A549 (cell line): Measurements from ENCODE around the gene HYAL3. TPM values are rescaled to one million over a fixed set of nuclear protein-coding genes. Genes with fewer than 3 reads are reported as not detected.
A peak's percentile ranks its signal among the peaks of the same experiment; 100 is the strongest.

Source experiments
- ATAC-seq, 2 experiments: fragments of 200-7000 bp in 1 of 2; fragments of >200 bp in 1 of 2; cut with Nextera tagmentation in 1 of 2; cut with Tn5 transposase in 1 of 2; 3 replicates each; pipeline versions ENCODE4 v1.8.0 to v1.9.1; 2018 to 2020; ENCODE audit warnings: mild to moderate bottlenecking in 1 of 2, moderate library complexity in 1 of 2
- CTCF ChIA-PET: fragments of 300-600 bp; sonication (Branson Sonifier 250); formaldehyde crosslinking; extraction: SDS; loops from one replicate; lab custom pipeline; 2021; ENCODE audit warnings: antibody characterized with exemption, inconsistent platforms; lab: Yijun Ruan, JAX
- POLR2A ChIA-PET: fragments of 350-600 bp; formaldehyde crosslinking; extraction: SDS; loops from one replicate; lab custom pipeline; 2021; ENCODE audit warnings: antibody characterized with exemption, inconsistent platforms; lab: Yijun Ruan, JAX
- DNase-seq, 2 experiments: peaks; one replicate each; pipeline versions ENCODE4 v3.0.0 to v3.0.0-alpha.2; 2011 to 2016; ENCODE audit warnings: low read depth in 1 of 2, low spot score in 1 of 2
- FAIRE-seq: peaks from 2 replicates; lab custom pipeline; 2011; peaks lifted over from hg19 to GRCh38; lab: Jason Lieb, UNC
- H3K27ac ChIP-seq, 2 experiments: fragments of >200 bp; sonication (Bioruptor Twin); formaldehyde crosslinking; 3 replicates each; pipeline ENCODE4 v1.5.1; 2016 to 2017
- H3K4me1 ChIP-seq: fragments of >200 bp; sonication (Bioruptor Twin); formaldehyde crosslinking; 3 replicates; pipeline ENCODE4 v1.6.1; 2016
- H3K4me2 ChIP-seq: fragments of >200 bp; sonication (Bioruptor Twin); formaldehyde crosslinking; 3 replicates; pipeline ENCODE4 v1.6.1; 2016
- H3K4me3 ChIP-seq: fragments of >200 bp; sonication (Bioruptor Twin); formaldehyde crosslinking; 3 replicates; pipeline ENCODE4 v1.5.1; 2016
- H3K9me3 ChIP-seq: fragments of >200 bp; sonication (Bioruptor Twin); formaldehyde crosslinking; 3 replicates; pipeline ENCODE4 v1.6.1; 2016
- CBX2 ChIP-seq: fragments of 200-600 bp; sonication (generic); IDR thresholded peaks from 2 replicates; pipeline ENCODE4 v1.6.1; 2016; ENCODE audit warnings: low read depth, mild to moderate bottlenecking, borderline replicate concordance
- CEBPB ChIP-seq, 2 experiments: fragments of >200 bp in 1 of 2; sonication (Bioruptor Twin) in 1 of 2; formaldehyde crosslinking in 1 of 2; IDR thresholded peaks; 2 replicates each; pipeline ENCODE4 v1.6.1; 2012 to 2016
- CHD2 ChIP-seq: fragments of 150-350 bp; IDR thresholded peaks from 2 replicates; pipeline ENCODE4 v1.6.1; 2014; ENCODE audit warnings: low read length; ENCODE audit not compliant: partially characterized antibody
- EHMT2 ChIP-seq: fragments of 200-600 bp; sonication (generic); IDR thresholded peaks from 2 replicates; pipeline ENCODE4 v1.6.1; 2016; ENCODE audit warnings: antibody characterized with exemption, low read depth, mild to moderate bottlenecking, moderate library complexity
- EP300 ChIP-seq, 2 experiments: fragments of >200 bp; sonication (Bioruptor Twin); formaldehyde crosslinking; IDR thresholded peaks; 2 replicates in 1 of 2; 3 replicates in 1 of 2; pipeline ENCODE4 v1.6.1; 2016 to 2017
- GATA3 ChIP-seq: IDR thresholded peaks from 2 replicates; pipeline ENCODE4 v1.6.1; 2012; ENCODE audit warnings: borderline replicate concordance
- HDAC2 ChIP-seq: fragments of 200-600 bp; sonication (generic); IDR thresholded peaks from 2 replicates; pipeline ENCODE4 v1.6.1; 2016
- HEYL ChIP-seq: fragments of 250-450 bp; sonication (Bioruptor Pico); IDR thresholded peaks from 2 replicates; pipeline ENCODE4 v1.8.0; 2021; ENCODE audit warnings: mild to moderate bottlenecking, moderate library complexity
- HOXB5 ChIP-seq: fragments of 250-450 bp; sonication (Bioruptor Pico); IDR thresholded peaks from 2 replicates; pipeline ENCODE4 v1.5.0; 2020; ENCODE audit warnings: mild to moderate bottlenecking, moderate library complexity
- JUN ChIP-seq, 2 experiments: fragments of >200 bp; sonication (Bioruptor Twin); formaldehyde crosslinking; IDR thresholded peaks; 2 replicates in 1 of 2; 3 replicates in 1 of 2; pipeline ENCODE4 v1.6.1; 2016 to 2017
- KDM1A ChIP-seq: fragments of 200-600 bp; sonication (generic); IDR thresholded peaks from 2 replicates; pipeline ENCODE4 v1.6.1; 2016; ENCODE audit warnings: low read depth, mild to moderate bottlenecking
- MAZ ChIP-seq: fragments of 150-350 bp; IDR thresholded peaks from 2 replicates; pipeline ENCODE4 v1.6.1; 2014; ENCODE audit warnings: antibody characterized with exemption, low read depth, low read length, borderline replicate concordance
- MYC ChIP-seq: IDR thresholded peaks from 2 replicates; pipeline ENCODE4 v1.6.1; 2012; ENCODE audit warnings: mild to moderate bottlenecking, inconsistent platforms, low read length, improper control_type of control experiment, borderline replicate concordance
- NFE2L2 ChIP-seq: fragments of 150-350 bp; conservative IDR thresholded peaks from 2 replicates; pipeline ENCODE4 v1.6.1; 2014; ENCODE audit warnings: low read length
- PHF8 ChIP-seq: fragments of 200-600 bp; sonication (generic); IDR thresholded peaks from 2 replicates; pipeline ENCODE4 v1.6.1; 2016; ENCODE audit warnings: low read depth, mild to moderate bottlenecking, antibody characterized with exemption, moderate library complexity, borderline replicate concordance
- POLR2A ChIP-seq: IDR thresholded peaks from 2 replicates; pipeline ENCODE4 v1.6.1; 2012; ENCODE audit warnings: mild to moderate bottlenecking, low read length
- POLR2AphosphoS2 ChIP-seq: conservative IDR thresholded peaks from 2 replicates; pipeline ENCODE4 v1.6.1; 2012; ENCODE audit warnings: low read length, improper control_type of control experiment, inconsistent platforms
- RFX5 ChIP-seq: fragments of 450-650 bp; IDR thresholded peaks from 2 replicates; pipeline ENCODE4 v1.7.1; 2014; ENCODE audit warnings: antibody characterized with exemption, mild to moderate bottlenecking, moderate library complexity
- RNF2 ChIP-seq: fragments of 200-600 bp; sonication (generic); IDR thresholded peaks from 2 replicates; pipeline ENCODE4 v1.6.1; 2016; ENCODE audit warnings: low read depth, mild to moderate bottlenecking, antibody characterized with exemption, moderate library complexity, borderline replicate concordance
- SMC3 ChIP-seq: fragments of >200 bp; sonication (Bioruptor Twin); formaldehyde crosslinking; IDR thresholded peaks from 3 replicates; pipeline ENCODE4 v1.6.1; 2018; ENCODE audit warnings: inconsistent platforms
- ZSCAN20 ChIP-seq: fragments of 250-450 bp; sonication (Bioruptor Pico); IDR thresholded peaks from 2 replicates; pipeline ENCODE4 v1.8.0; 2022; ENCODE audit warnings: mild to moderate bottlenecking, moderate library complexity
- WGBS: methylation state at CpG from one replicate; pipeline ENCODE4 v1.1.6; 2017; ENCODE audit errors: missing lambda C conversion rate; 5-methylcytosine and 5-hydroxymethylcytosine counted together
- polyA minus RNA-seq: library from RNA; depleted of rRNA, polyadenylated mRNA; stranded (reverse); fragments of >200 nt; gene quantifications from 2 replicates; pipeline ENCODE4 v1.2.3, GENCODE V29; 2011; rRNA and poly(A)+ RNA removed
- polyA plus RNA-seq, 4 experiments: library from polyadenylated mRNA; depleted of rRNA in 3 of 4; stranded (reverse); fragments of >200 nt; fragmentation: RNase III in 1 of 4; extraction: RNeasy Plus Mini Kit Qiagen cat#74134 plus additional on column Dnase treatment in 1 of 4; gene quantifications; 2 replicates in 3 of 4; 3 replicates in 1 of 4; pipeline ENCODE4 v1.2.3, GENCODE V29; 2011 to 2017
- TF ChIP-seq, protein P1 (sequence below): fragments of 250-450 bp; sonication (Bioruptor Pico); IDR thresholded peaks from 2 replicates; pipeline ENCODE4 v1.5.0; 2020; ENCODE audit warnings: low read depth, mild to moderate bottlenecking, moderate library complexity
- TF ChIP-seq, protein P2 (sequence below): fragments of 200-600 bp; sonication (generic); IDR thresholded peaks from 2 replicates; pipeline ENCODE4 v1.6.1; 2016; ENCODE audit warnings: antibody characterized with exemption, mild to moderate bottlenecking, moderate library complexity
- TF ChIP-seq, protein P3 (sequence below): IDR thresholded peaks from 2 replicates; pipeline ENCODE4 v1.6.1; 2012; ENCODE audit warnings: low read depth, borderline replicate concordance
- TF ChIP-seq, protein P4 (sequence below): IDR thresholded peaks from 2 replicates; pipeline ENCODE4 v1.6.1; 2012
- TF ChIP-seq, protein P5 (sequence below): IDR thresholded peaks from 2 replicates; pipeline ENCODE4 v1.6.1; 2012

HYAL3 gene, protein sequence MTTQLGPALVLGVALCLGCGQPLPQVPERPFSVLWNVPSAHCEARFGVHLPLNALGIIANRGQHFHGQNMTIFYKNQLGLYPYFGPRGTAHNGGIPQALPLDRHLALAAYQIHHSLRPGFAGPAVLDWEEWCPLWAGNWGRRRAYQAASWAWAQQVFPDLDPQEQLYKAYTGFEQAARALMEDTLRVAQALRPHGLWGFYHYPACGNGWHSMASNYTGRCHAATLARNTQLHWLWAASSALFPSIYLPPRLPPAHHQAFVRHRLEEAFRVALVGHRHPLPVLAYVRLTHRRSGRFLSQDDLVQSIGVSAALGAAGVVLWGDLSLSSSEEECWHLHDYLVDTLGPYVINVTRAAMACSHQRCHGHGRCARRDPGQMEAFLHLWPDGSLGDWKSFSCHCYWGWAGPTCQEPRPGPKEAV
- polyA plus RNA-seq (2011; rRNA removed), result 3.0 and 5.2 TPM in 2 replicates
- 8.8 and 11.0 TPM in 2 replicates for polyA plus RNA-seq (2012; cell fraction: cytosol; rRNA removed)
- 12.8 and 13.3 TPM in 2 replicates for polyA plus RNA-seq (2012; cell fraction: nucleus; rRNA removed)
- polyA plus RNA-seq (2017; fragmentation: RNase III; extraction: RNeasy Plus Mini Kit Qiagen cat#74134 plus additional on column Dnase treatment), result 4.8 to 5.4 TPM (median 5.0 TPM) in 3 replicates
- 3.5 and 9.3 TPM in 2 replicates for polyA minus RNA-seq

DNA sequence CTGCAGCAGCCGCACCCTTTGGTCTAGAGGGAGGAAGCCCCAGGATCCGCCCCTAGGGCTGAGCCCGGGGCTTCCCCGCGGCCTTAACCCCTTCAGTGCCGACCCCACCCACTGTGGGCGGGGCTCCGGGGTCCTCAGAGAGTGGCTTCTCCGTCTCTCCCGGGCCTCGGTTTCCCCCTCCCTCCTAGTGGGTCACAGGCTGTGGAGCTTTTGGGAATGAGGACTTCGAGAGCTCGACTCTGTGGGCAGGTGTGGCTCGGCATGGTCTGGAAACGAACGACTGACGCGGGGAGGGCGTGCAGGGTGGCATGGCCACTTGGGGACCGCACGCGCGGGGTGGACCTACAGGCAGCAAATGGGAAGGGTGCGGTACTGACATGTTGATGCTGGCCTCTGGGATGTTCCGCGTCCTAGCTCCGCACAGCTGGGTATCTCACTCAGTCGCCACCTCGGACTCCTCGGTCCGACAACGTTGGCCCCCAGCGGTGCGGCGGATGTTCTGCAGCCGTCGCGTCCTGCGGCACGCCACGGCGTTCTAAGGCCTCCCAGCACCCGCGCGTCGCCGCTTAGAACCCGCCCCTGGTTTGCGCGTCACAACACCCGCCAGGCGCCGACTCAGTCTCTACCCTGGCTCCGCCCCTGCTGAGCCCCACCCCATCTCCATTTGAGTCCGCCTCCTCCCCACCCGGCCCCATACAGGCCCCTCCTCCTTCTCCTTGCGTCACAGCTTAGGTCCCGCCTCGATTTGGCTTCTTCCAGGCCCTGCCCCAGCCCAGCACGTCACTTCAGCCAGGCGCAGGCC is at the start of gene HYAL3, which contains the start of gene NAA80:
Gene HYAL3, minus strand, starts transcription at position 570 of the 802 bp plus-strand sequence. CDS start 3,803 bp downstream, outside the sequence.
Gene NAA80, minus strand, starts transcription at position 570 of the 802 bp plus-strand sequence. CDS start 1,942 bp downstream, outside the sequence.
- Histone ChIP-seq H3K4me3 (peak within 1 kb of the TSS; percentile 77), H3K9me3 (no peaks in the 10 kb centered on the region), H3K4me1 (peaks cover 26% of the 10 kb centered on the region), H3K4me2 (peak within 1 kb of the TSS; percentile 98), H3K27ac (peak within 1 kb of the TSS; percentile 92 to 98)
- ATAC-seq (peak; percentile 80 to 88), DNase-seq (peak; percentile 80 to 99), FAIRE-seq (no peak)
- TF ChIP-seq KDM1A (no peak), POLR2A (peak; percentile 87), MYC (no peak), CHD2 (no peak), HEYL (no peak), JUN (IDR thresholded peaks at IDR 0.05) (peak in 1 of 2 experiments; percentile 51; a peak in 1 of 5 replicates), PHF8 (peak; percentile 56; the same call in 1 of the 2 replicates), CBX2 (no peak), NFE2L2 (no peak), EP300 (IDR thresholded peaks at IDR 0.05) (no peak), MAZ (no peak), ZSCAN20 (CRISPR knock-in tag) (no peak), SMC3 (no peak), HDAC2 (no peak), EHMT2 (no peak), HOXB5 (CRISPR knock-in tag) (no peak), RNF2 (no peak), RFX5 (no peak), GATA3 (no peak), CEBPB (IDR thresholded peaks at IDR 0.05) (no peak), POLR2AphosphoS2 (no peak)
- TF ChIP-seq, protein P1, sequence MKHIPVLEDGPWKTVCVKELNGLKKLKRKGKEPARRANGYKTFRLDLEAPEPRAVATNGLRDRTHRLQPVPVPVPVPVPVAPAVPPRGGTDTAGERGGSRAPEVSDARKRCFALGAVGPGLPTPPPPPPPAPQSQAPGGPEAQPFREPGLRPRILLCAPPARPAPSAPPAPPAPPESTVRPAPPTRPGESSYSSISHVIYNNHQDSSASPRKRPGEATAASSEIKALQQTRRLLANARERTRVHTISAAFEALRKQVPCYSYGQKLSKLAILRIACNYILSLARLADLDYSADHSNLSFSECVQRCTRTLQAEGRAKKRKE, result no peak
- TF ChIP-seq, protein P2, sequence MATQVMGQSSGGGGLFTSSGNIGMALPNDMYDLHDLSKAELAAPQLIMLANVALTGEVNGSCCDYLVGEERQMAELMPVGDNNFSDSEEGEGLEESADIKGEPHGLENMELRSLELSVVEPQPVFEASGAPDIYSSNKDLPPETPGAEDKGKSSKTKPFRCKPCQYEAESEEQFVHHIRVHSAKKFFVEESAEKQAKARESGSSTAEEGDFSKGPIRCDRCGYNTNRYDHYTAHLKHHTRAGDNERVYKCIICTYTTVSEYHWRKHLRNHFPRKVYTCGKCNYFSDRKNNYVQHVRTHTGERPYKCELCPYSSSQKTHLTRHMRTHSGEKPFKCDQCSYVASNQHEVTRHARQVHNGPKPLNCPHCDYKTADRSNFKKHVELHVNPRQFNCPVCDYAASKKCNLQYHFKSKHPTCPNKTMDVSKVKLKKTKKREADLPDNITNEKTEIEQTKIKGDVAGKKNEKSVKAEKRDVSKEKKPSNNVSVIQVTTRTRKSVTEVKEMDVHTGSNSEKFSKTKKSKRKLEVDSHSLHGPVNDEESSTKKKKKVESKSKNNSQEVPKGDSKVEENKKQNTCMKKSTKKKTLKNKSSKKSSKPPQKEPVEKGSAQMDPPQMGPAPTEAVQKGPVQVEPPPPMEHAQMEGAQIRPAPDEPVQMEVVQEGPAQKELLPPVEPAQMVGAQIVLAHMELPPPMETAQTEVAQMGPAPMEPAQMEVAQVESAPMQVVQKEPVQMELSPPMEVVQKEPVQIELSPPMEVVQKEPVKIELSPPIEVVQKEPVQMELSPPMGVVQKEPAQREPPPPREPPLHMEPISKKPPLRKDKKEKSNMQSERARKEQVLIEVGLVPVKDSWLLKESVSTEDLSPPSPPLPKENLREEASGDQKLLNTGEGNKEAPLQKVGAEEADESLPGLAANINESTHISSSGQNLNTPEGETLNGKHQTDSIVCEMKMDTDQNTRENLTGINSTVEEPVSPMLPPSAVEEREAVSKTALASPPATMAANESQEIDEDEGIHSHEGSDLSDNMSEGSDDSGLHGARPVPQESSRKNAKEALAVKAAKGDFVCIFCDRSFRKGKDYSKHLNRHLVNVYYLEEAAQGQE, result no peak
- TF ChIP-seq, protein P3, sequence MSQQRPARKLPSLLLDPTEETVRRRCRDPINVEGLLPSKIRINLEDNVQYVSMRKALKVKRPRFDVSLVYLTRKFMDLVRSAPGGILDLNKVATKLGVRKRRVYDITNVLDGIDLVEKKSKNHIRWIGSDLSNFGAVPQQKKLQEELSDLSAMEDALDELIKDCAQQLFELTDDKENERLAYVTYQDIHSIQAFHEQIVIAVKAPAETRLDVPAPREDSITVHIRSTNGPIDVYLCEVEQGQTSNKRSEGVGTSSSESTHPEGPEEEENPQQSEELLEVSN, result no peak
- TF ChIP-seq, protein P4, sequence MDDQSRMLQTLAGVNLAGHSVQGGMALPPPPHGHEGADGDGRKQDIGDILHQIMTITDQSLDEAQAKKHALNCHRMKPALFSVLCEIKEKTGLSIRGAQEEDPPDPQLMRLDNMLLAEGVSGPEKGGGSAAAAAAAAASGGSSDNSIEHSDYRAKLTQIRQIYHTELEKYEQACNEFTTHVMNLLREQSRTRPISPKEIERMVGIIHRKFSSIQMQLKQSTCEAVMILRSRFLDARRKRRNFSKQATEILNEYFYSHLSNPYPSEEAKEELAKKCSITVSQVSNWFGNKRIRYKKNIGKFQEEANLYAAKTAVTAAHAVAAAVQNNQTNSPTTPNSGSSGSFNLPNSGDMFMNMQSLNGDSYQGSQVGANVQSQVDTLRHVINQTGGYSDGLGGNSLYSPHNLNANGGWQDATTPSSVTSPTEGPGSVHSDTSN, result no peak
- TF ChIP-seq, protein P5, sequence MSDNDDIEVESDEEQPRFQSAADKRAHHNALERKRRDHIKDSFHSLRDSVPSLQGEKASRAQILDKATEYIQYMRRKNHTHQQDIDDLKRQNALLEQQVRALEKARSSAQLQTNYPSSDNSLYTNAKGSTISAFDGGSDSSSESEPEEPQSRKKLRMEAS, result peak; percentile 77
- POLR2A ChIA-PET, result interaction anchor here (0.5 to 1.4 kb wide), 4 partner anchors 20 to 39 kb away, joined by 3 to 4 read pairs (median 4); no protein-coding TSS in a partner anchor
- WGBS, result 0% methylated on average over 9 of the region's 61 CpGs
- CTCF ChIA-PET, result interaction anchor here (1.1 to 3.5 kb wide), 9 partner anchors 16 to 104 kb away, joined by 3 to 21 read pairs (median 3); partner anchors contain the start of genes HYAL2 and TUSC2
